ENCODE data around the gene NAA40. TPM values are rescaled to one million over a fixed set of nuclear protein-coding genes. Genes with fewer than 3 reads are reported as not detected.

NAA40 gene
- polyA plus RNA-seq, 1 donor from 2014 or later = 66.7 TPM

DNA sequence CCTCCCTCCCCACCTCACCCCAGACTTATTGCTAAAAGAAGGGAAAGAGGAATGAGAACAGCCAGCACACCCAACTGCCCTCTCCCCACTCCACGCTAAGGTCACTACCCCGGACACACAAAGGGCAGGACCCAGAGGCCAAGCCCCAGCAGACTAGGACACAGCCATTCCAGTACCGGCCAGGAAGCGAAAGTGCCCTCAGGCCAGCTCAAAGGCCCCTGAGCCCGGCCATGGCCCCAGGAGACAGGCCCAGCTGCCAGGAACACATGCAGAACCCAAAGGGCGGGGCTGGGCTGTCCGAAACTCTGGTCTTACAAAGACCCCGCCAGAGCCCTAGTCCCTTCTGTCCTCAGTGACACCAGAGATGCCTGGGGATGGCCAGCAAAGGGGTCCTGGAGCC lies 27.4 kb upstream of the NAA40 start:
- Histone ChIP-seq H3K9me2 (ENCODE audit: insufficient read depth, low read length) (no peaks in the 10 kb centered on the region), H3K4me2 (ENCODE audit: low read length) (no peak overlapping the region), H3K9ac (ENCODE audit: low read length) (no peak overlapping the region), H3K9me3 (ENCODE audit: low read length) (no peaks in the 10 kb centered on the region), H3F3A (ENCODE audit: insufficient read depth, low read length, poor library complexity, severe bottlenecking) (no peaks in the 10 kb centered on the region), H3K27me3 (ENCODE audit: insufficient read depth, low read depth, low read length) (no peaks in the 10 kb centered on the region), H3K79me2 (replicated peaks; ENCODE audit: insufficient read depth, low read length) (peaks cover 27% of the 10 kb centered on the region), H4K20me1 (ENCODE audit: insufficient read depth) (peaks cover 7% of the 10 kb centered on the region), H3K36me3 (ENCODE audit: insufficient read depth, low read length) (peaks cover 6% of the 10 kb centered on the region), H3K27ac (ENCODE audit: low read length) (no peak overlapping the region), H2AFZ (ENCODE audit: low read depth, low read length) (no peak overlapping the region), H3K4me3 (ENCODE audit: low read length) (no peak overlapping the region)
- TF ChIP-seq EZH2 (IDR thresholded peaks at IDR 0.05; ENCODE audit: borderline replicate concordance, insufficient read depth, low read length, poor library complexity, severe bottlenecking) = no peak
- no peak for TF ChIP-seq RAD21 (conservative IDR thresholded peaks at IDR 0.05)
- TF ChIP-seq SMC3 (conservative IDR thresholded peaks at IDR 0.05; ENCODE audit: poor library complexity) = no peak
- TF ChIP-seq TAF1 (IDR thresholded peaks at IDR 0.05; ENCODE audit: low read depth) = no peak
- TF ChIP-seq MXI1 (conservative IDR thresholded peaks at IDR 0.05; ENCODE audit: poor library complexity, severe bottlenecking) = no peak
- no peak for TF ChIP-seq POLR2AphosphoS5 (IDR thresholded peaks at IDR 0.05)
- TF ChIP-seq CTCF (IDR thresholded peaks at IDR 0.05; ENCODE audit: poor library complexity, severe bottlenecking) = no peak
- no peak for TF ChIP-seq EP300 (conservative IDR thresholded peaks at IDR 0.05; ENCODE audit: poor library complexity, severe bottlenecking)
- TF ChIP-seq, protein P1, sequence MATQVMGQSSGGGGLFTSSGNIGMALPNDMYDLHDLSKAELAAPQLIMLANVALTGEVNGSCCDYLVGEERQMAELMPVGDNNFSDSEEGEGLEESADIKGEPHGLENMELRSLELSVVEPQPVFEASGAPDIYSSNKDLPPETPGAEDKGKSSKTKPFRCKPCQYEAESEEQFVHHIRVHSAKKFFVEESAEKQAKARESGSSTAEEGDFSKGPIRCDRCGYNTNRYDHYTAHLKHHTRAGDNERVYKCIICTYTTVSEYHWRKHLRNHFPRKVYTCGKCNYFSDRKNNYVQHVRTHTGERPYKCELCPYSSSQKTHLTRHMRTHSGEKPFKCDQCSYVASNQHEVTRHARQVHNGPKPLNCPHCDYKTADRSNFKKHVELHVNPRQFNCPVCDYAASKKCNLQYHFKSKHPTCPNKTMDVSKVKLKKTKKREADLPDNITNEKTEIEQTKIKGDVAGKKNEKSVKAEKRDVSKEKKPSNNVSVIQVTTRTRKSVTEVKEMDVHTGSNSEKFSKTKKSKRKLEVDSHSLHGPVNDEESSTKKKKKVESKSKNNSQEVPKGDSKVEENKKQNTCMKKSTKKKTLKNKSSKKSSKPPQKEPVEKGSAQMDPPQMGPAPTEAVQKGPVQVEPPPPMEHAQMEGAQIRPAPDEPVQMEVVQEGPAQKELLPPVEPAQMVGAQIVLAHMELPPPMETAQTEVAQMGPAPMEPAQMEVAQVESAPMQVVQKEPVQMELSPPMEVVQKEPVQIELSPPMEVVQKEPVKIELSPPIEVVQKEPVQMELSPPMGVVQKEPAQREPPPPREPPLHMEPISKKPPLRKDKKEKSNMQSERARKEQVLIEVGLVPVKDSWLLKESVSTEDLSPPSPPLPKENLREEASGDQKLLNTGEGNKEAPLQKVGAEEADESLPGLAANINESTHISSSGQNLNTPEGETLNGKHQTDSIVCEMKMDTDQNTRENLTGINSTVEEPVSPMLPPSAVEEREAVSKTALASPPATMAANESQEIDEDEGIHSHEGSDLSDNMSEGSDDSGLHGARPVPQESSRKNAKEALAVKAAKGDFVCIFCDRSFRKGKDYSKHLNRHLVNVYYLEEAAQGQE (IDR thresholded peaks at IDR 0.05; ENCODE audit: borderline replicate concordance) = no peak

GRCh38 chr11:63911876-63912275 lies 26.9 kb upstream of the NAA40 start:
- Histone ChIP-seq H4K20me1 (ENCODE audit: insufficient read depth) (peaks cover 7% of the 10 kb centered on the region), H3K9me2 (ENCODE audit: insufficient read depth, low read length) (no peaks in the 10 kb centered on the region), H3K9ac (ENCODE audit: low read length) (no peak overlapping the region), H3F3A (ENCODE audit: insufficient read depth, low read length, poor library complexity, severe bottlenecking) (no peaks in the 10 kb centered on the region), H3K79me2 (replicated peaks; ENCODE audit: insufficient read depth, low read length) (peaks cover 30% of the 10 kb centered on the region), H3K4me2 (ENCODE audit: low read length) (no peak overlapping the region), H3K27ac (ENCODE audit: low read length) (no peak overlapping the region), H3K27me3 (ENCODE audit: insufficient read depth, low read depth, low read length) (no peaks in the 10 kb centered on the region), H2AFZ (ENCODE audit: low read depth, low read length) (no peak overlapping the region), H3K9me3 (ENCODE audit: low read length) (no peaks in the 10 kb centered on the region), H3K4me3 (ENCODE audit: low read length) (no peak overlapping the region), H3K36me3 (ENCODE audit: insufficient read depth, low read length) (peaks cover 6% of the 10 kb centered on the region)
- TF ChIP-seq MXI1 (conservative IDR thresholded peaks at IDR 0.05; ENCODE audit: poor library complexity, severe bottlenecking) (no peak), SMC3 (conservative IDR thresholded peaks at IDR 0.05; ENCODE audit: poor library complexity) (no peak), RAD21 (conservative IDR thresholded peaks at IDR 0.05) (no peak), CTCF (IDR thresholded peaks at IDR 0.05; ENCODE audit: poor library complexity, severe bottlenecking) (no peak), POLR2AphosphoS5 (IDR thresholded peaks at IDR 0.05) (no peak), EZH2 (IDR thresholded peaks at IDR 0.05; ENCODE audit: borderline replicate concordance, insufficient read depth, low read length, poor library complexity, severe bottlenecking) (no peak)
